ENCODE results near the gene CLP1. TPM values are rescaled to one million over a fixed set of nuclear protein-coding genes. Genes with fewer than 3 reads are reported as not detected.

CLP1 gene
- total RNA-seq, 1 experiment from 2014 or later = 15.2 TPM

DNA sequence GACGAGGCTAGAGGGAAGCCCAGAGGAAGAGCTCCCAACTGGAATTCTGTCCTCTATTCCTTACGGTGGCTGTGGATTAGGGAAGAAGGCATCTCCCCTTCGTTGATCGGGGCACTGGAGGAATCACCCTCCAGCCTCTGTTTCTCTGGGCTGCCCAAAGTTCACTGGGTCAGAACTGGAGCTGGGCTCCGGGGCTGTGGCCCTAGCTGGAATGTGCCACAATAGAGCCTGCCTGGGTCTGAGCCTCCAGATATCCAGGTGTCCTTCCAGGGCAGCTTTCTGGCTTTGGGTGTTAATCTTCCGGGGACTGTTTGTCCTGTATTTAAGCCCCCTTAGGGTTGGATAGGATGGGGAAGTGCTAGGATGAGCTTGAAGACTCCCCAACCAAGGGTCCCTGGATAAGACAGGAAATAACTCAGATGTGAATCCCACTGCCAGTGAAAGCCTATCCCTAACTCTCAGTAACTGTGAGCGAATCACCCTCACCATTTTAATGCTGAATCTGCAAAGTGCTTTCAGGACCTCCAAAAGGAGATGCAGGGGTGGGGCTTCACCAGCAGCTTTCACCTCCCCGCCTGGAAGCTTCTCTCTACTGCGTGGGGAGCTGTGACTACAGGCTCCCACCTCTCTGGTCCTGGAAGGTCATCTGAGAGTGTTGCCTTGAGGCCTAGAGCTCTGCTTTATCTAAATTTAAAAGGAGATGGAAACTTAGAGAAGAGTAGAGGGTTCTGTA is 17.3 kb upstream of the CLP1 start:
- H3K27ac Mint-ChIP-seq (ENCODE audit: unreplicated experiment) = no peak overlapping the region

GRCh38 chr11:57641011-57641807 is 16.4 kb upstream of the CLP1 start:
- Mint-ChIP-seq H3K4me3 (ENCODE audit: low read depth, unreplicated experiment) (no peak overlapping the region), H3K36me3 (ENCODE audit: insufficient read depth, unreplicated experiment) (peaks cover 12% of the 10 kb centered on the region), H3K9me3 (ENCODE audit: low read depth, unreplicated experiment) (no peaks in the 10 kb centered on the region), H3K27ac (ENCODE audit: unreplicated experiment) (no peak overlapping the region), H3K4me1 (ENCODE audit: low read depth, unreplicated experiment) (peaks cover 12% of the 10 kb centered on the region), H3K27me3 (ENCODE audit: unreplicated experiment) (peaks cover 44% of the 10 kb centered on the region)
- no TSS peak for BruUV-seq (replicated peaks)
- peak; percentile 42 for DNase-seq
- CTCF ChIA-PET = interaction anchor here (0.5 to 3.5 kb wide), 17 partner anchors 16 to 295 kb away, joined by 3 to 62 read pairs (median 4); partner anchors contain the start of genes CLP1, TIMM10 and UBE2L6
- TF ChIP-seq, protein P1, sequence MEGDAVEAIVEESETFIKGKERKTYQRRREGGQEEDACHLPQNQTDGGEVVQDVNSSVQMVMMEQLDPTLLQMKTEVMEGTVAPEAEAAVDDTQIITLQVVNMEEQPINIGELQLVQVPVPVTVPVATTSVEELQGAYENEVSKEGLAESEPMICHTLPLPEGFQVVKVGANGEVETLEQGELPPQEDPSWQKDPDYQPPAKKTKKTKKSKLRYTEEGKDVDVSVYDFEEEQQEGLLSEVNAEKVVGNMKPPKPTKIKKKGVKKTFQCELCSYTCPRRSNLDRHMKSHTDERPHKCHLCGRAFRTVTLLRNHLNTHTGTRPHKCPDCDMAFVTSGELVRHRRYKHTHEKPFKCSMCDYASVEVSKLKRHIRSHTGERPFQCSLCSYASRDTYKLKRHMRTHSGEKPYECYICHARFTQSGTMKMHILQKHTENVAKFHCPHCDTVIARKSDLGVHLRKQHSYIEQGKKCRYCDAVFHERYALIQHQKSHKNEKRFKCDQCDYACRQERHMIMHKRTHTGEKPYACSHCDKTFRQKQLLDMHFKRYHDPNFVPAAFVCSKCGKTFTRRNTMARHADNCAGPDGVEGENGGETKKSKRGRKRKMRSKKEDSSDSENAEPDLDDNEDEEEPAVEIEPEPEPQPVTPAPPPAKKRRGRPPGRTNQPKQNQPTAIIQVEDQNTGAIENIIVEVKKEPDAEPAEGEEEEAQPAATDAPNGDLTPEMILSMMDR (IDR thresholded peaks at IDR 0.05; ENCODE audit: unreplicated experiment) = peak; percentile 30
- intact Hi-C loops (cut with micrococcal nuclease; ENCODE audit: unreplicated experiment) = loop anchor here (1.0 to 10.0 kb wide), 5 partner anchors 73 to 874 kb away; no protein-coding TSS in a partner anchor

More for the DNA sequence above, 17.3 kb upstream of the CLP1 start:
- DNase-seq = no peak
- peaks cover 35% of the 10 kb centered on the region for H3K27me3 Mint-ChIP-seq (ENCODE audit: unreplicated experiment)
- H3K36me3 Mint-ChIP-seq (ENCODE audit: insufficient read depth, unreplicated experiment) = peaks cover 12% of the 10 kb centered on the region
- H3K4me3 Mint-ChIP-seq (ENCODE audit: low read depth, unreplicated experiment) = no peak overlapping the region
- CTCF ChIA-PET = interaction anchor here (0.9 to 3.5 kb wide), 9 partner anchors 17 to 294 kb away, joined by 3 to 62 read pairs (median 8); partner anchors contain the start of genes CLP1 and UBE2L6
- TF ChIP-seq, protein P1 (IDR thresholded peaks at IDR 0.05; ENCODE audit: unreplicated experiment) = no peak
- no peaks in the 10 kb centered on the region for H3K9me3 Mint-ChIP-seq (ENCODE audit: low read depth, unreplicated experiment)
- peaks cover 5% of the 10 kb centered on the region for H3K4me1 Mint-ChIP-seq (ENCODE audit: low read depth, unreplicated experiment)
- BruUV-seq (replicated peaks) = no TSS peak
- intact Hi-C loops (cut with micrococcal nuclease; ENCODE audit: unreplicated experiment) = loop anchor here (2.0 to 10.0 kb wide), 2 partner anchors 181 to 875 kb away; no protein-coding TSS in a partner anchor

- Mint-ChIP-seq H3K4me1 (ENCODE audit: low read depth, unreplicated experiment) (peaks cover 22% of the 10 kb centered on the region), H3K27ac (ENCODE audit: unreplicated experiment) (no peak overlapping the region), H3K27me3 (ENCODE audit: unreplicated experiment) (peaks cover 59% of the 10 kb centered on the region), H3K4me3 (ENCODE audit: low read depth, unreplicated experiment) (no peak overlapping the region), H3K36me3 (ENCODE audit: insufficient read depth, unreplicated experiment) (peaks cover 2% of the 10 kb centered on the region), H3K9me3 (ENCODE audit: low read depth, unreplicated experiment) (no peaks in the 10 kb centered on the region)
- CTCF ChIA-PET = interaction anchor here (0.6 to 1.9 kb wide), 8 partner anchors 34 to 930 kb away, joined by 3 to 21 read pairs (median 4); partner anchors contain the start of gene UBE2L6
- no TSS peak for BruUV-seq (replicated peaks)
- intact Hi-C loops (cut with micrococcal nuclease; ENCODE audit: unreplicated experiment) = loop anchor here (10.0 kb wide), 1 partner anchor 871 kb away; no protein-coding TSS in a partner anchor
- DNase-seq = no peak
- TF ChIP-seq, protein P1 (IDR thresholded peaks at IDR 0.05; ENCODE audit: unreplicated experiment) = no peak
Observed at GRCh38 chr11:57643802-57644201, 13.8 kb upstream of the CLP1 start.
